Osteoblast (primary cell): ENCODE data around the gene MAD1L1. TPM values are rescaled to one million over a fixed set of nuclear protein-coding genes. Genes with fewer than 3 reads are reported as not detected.

Experiments
- DNase-seq: peaks from one replicate; pipeline ENCODE4 v3.0.0; 2011; ENCODE audit warnings: low spot score, mixed read lengths; ENCODE audit not compliant: insufficient read length; ENCODE audit errors: missing footprints
- H2AFZ ChIP-seq: 2 replicates; pipeline ENCODE4 v1.6.0; 2011; ENCODE audit warnings: mild to moderate bottlenecking, low read length
- H3K27ac ChIP-seq: 2 replicates; pipeline ENCODE4 v1.5.1; 2011; ENCODE audit warnings: mild to moderate bottlenecking, low read depth, low read length, moderate library complexity
- H3K27me3 ChIP-seq: 2 replicates; pipeline ENCODE4 v1.6.0; 2012; ENCODE audit warnings: mild to moderate bottlenecking, control low read depth, inconsistent platforms, low read length, moderate library complexity; ENCODE audit not compliant: insufficient read depth
- H3K36me3 ChIP-seq: 2 replicates; pipeline ENCODE4 v1.5.1; 2011; ENCODE audit warnings: mild to moderate bottlenecking, low read length, control low read depth, moderate library complexity; ENCODE audit not compliant: insufficient read depth
- H3K4me1 ChIP-seq: 2 replicates; pipeline ENCODE4 v1.5.1; 2011; ENCODE audit warnings: mild to moderate bottlenecking, low read length, control low read depth, moderate library complexity; ENCODE audit not compliant: insufficient read depth
- H3K4me2 ChIP-seq: 2 replicates; pipeline ENCODE4 v1.6.0; 2011; ENCODE audit warnings: mild to moderate bottlenecking, low read length; ENCODE audit not compliant: insufficient read depth
- H3K4me3 ChIP-seq: fragments of 200-600 bp; sonication (generic); 3 replicates; pipeline ENCODE4 v1.5.1; 2012; ENCODE audit warnings: mild to moderate bottlenecking, low read length, inconsistent platforms; ENCODE audit not compliant: insufficient read depth
- H3K79me2 ChIP-seq: 2 replicates; pipeline ENCODE4 v1.6.0; 2012; ENCODE audit warnings: mild to moderate bottlenecking, low read length, control low read depth, inconsistent platforms; ENCODE audit not compliant: insufficient read depth
- H3K9me3 ChIP-seq: 2 replicates; pipeline ENCODE4 v1.5.1; 2011; ENCODE audit warnings: low read depth, low read length, control low read depth
- H4K20me1 ChIP-seq: 2 replicates; pipeline ENCODE4 v1.6.0; 2012; ENCODE audit warnings: mild to moderate bottlenecking, low read length, control low read depth; ENCODE audit not compliant: insufficient read depth
- total RNA-seq: library from RNA; depleted of rRNA; stranded (reverse); fragments of >200 nt; gene quantifications from 2 replicates; pipeline ENCODE4 v1.2.3, GENCODE V29; 2012
- TF ChIP-seq, protein P1 (sequence below): IDR thresholded peaks from 2 replicates; pipeline ENCODE4 v1.5.1; 2011; ENCODE audit warnings: mild to moderate bottlenecking, low read depth, low read length, moderate library complexity; ENCODE audit errors: extremely low read depth

Gene MAD1L1
- total RNA-seq, 1 donor = 66.2 TPM

DNA sequence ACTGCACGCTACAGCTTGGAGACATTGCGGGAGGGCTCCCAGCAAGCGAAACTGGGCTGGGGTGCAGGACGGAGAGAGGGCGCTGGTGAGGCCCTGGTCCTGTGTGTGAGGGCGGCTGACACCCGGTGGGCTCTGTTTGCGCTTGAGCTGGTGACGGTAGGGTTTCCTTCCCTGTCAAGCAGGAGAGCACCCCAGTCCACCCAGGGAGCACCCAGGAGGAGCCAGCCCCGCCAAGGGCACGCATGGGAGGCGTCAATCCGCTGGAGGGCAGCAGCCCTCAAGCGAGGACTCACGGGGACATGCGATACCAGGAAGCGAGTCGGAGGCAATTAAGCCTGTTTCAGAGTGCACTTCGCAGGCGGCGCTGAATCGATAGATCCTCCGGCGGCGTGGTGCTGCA is 109.4 kb downstream of the MAD1L1 start:
- DNase-seq = no peak
- no peaks in the 10 kb centered on the region for H3K27me3 ChIP-seq
- no peaks in the 10 kb centered on the region for H3K36me3 ChIP-seq
- no peak overlapping the region for H3K4me2 ChIP-seq
- no peaks in the 10 kb centered on the region for H3K9me3 ChIP-seq
- no peak overlapping the region for H3K4me3 ChIP-seq
- H3K79me2 ChIP-seq = no peaks in the 10 kb centered on the region
- no peak overlapping the region for H2AFZ ChIP-seq
- H3K27ac ChIP-seq = no peak overlapping the region
- no peaks in the 10 kb centered on the region for H4K20me1 ChIP-seq
- H3K4me1 ChIP-seq = no peaks in the 10 kb centered on the region
- TF ChIP-seq, protein P1, sequence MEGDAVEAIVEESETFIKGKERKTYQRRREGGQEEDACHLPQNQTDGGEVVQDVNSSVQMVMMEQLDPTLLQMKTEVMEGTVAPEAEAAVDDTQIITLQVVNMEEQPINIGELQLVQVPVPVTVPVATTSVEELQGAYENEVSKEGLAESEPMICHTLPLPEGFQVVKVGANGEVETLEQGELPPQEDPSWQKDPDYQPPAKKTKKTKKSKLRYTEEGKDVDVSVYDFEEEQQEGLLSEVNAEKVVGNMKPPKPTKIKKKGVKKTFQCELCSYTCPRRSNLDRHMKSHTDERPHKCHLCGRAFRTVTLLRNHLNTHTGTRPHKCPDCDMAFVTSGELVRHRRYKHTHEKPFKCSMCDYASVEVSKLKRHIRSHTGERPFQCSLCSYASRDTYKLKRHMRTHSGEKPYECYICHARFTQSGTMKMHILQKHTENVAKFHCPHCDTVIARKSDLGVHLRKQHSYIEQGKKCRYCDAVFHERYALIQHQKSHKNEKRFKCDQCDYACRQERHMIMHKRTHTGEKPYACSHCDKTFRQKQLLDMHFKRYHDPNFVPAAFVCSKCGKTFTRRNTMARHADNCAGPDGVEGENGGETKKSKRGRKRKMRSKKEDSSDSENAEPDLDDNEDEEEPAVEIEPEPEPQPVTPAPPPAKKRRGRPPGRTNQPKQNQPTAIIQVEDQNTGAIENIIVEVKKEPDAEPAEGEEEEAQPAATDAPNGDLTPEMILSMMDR = no peak

DNA sequence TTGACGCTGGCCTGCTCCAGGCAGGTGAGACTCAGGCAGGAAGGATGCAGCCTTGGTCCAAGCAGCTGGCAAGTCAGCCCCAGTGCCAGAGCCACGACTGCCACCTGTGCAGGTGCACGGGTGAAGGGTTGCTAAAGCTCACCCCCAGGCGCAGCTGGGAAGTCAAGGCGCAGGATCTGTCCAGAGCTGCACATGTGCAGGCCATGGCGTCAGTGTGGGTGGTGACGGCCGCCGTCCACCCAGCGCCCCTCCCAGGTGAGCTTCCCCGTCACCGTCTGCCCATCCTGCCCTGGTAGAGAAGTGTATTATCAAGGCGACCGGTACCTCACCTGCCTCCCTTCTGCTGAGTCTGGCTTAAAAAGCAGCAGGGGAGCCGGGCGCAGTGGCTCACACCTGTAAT is 110.1 kb downstream of the MAD1L1 start:
- Histone ChIP-seq H3K27ac (no peak overlapping the region), H2AFZ (no peak overlapping the region), H3K4me3 (no peak overlapping the region), H3K36me3 (no peaks in the 10 kb centered on the region), H3K4me1 (no peaks in the 10 kb centered on the region), H3K9me3 (no peaks in the 10 kb centered on the region), H4K20me1 (peaks cover 7% of the 10 kb centered on the region), H3K27me3 (no peaks in the 10 kb centered on the region), H3K79me2 (no peaks in the 10 kb centered on the region), H3K4me2 (no peak overlapping the region)
- no peak for DNase-seq
- TF ChIP-seq, protein P1 = no peak

- no peak overlapping the region for H3K27ac ChIP-seq
- H3K79me2 ChIP-seq = no peaks in the 10 kb centered on the region
- H3K36me3 ChIP-seq = no peaks in the 10 kb centered on the region
- H3K4me1 ChIP-seq = peaks cover 10% of the 10 kb centered on the region
- H3K4me2 ChIP-seq = no peak overlapping the region
- no peak overlapping the region for H3K4me3 ChIP-seq
- no peaks in the 10 kb centered on the region for H3K9me3 ChIP-seq
- TF ChIP-seq, protein P1 = no peak
- DNase-seq = no peak
- peaks cover 15% of the 10 kb centered on the region for H4K20me1 ChIP-seq
- H3K27me3 ChIP-seq = no peaks in the 10 kb centered on the region
- no peak overlapping the region for H2AFZ ChIP-seq
These were observed 111.6 kb downstream of the MAD1L1 start for GRCh38 chr7:2120841-2121830.

DNA sequence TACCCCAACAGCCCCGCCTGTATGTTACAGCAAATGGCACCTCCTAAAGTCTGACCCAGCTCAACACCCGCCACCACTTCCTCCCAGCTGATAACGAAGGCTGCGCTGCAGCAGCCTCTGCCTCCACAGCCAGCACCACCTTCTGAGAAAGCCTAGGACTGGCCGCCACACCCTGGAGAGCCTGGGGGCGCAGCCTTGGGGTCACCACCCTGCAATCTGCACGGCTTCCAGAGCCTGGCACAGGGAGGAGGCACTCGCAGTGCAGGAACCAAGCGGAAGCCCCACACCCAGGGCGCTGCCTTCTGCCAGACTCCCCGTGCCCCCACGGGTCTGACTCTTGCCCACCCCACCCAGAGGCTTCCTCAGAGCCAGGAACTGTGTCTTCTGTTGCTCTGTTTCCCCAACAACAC is 112.5 kb downstream of the MAD1L1 start:
- peaks cover 15% of the 10 kb centered on the region for H4K20me1 ChIP-seq
- no peak overlapping the region for H3K4me2 ChIP-seq
- TF ChIP-seq, protein P1 = no peak
- no peak overlapping the region for H2AFZ ChIP-seq
- H3K4me1 ChIP-seq = peaks cover 16% of the 10 kb centered on the region
- H3K79me2 ChIP-seq = no peaks in the 10 kb centered on the region
- no peak overlapping the region for H3K4me3 ChIP-seq
- H3K27ac ChIP-seq = no peak overlapping the region
- no peaks in the 10 kb centered on the region for H3K27me3 ChIP-seq
- H3K36me3 ChIP-seq = no peaks in the 10 kb centered on the region
- H3K9me3 ChIP-seq = no peaks in the 10 kb centered on the region
- no peak for DNase-seq
